ENCODE results near the gene PACSIN3. TPM values are rescaled to one million over a fixed set of nuclear protein-coding genes. Genes with fewer than 3 reads are reported as not detected.
"Not testable (repeated sequence)": the region's sequence is repeated elsewhere in the genome, so short reads cannot be mapped to it uniquely, and the experiment has no call there.

PACSIN3 gene
- total RNA-seq, 4 donors from 2014 or later = 1.2 to 13.9 (median 9.8) TPM

DNA sequence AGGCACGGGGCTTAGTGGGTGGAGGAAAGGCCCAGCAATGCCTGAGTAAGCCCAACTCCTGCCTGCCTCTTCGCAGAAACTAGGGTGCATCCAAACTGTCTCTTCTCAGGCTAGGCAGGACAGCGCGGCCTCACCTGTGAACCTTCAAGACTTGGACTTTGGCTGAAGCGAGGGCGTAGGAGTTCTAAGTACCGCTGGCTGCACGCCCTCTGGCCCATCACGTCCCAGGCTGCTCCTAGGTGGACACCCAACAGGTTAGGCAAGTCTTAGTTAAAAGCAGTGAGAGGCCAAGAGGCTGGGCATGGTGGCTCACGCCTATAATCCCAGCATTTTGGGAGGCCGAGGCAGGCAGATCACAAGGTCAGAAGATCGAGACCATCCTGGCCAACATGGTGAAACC is 26.7 kb upstream of the PACSIN3 start:
- DNase-seq = peak; percentile 25
- Histone ChIP-seq H3K4me3 (no peak overlapping the region), H3K4me1 (peaks cover 16 to 27% (median 22%) of the 10 kb centered on the region in 4 donors), H3K27ac (peak overlapping the region in 1 of 4 donors; percentile 97), H3K27me3 (no peaks in the 10 kb centered on the region), H3K9me3 (no peaks in the 10 kb centered on the region), H3K36me3 (no peaks in the 10 kb centered on the region)
- in situ Hi-C loops (cut with MboI; ENCODE audit: low pct_ligation_motif_present in 1 of 4, low pct_unique_long_range_greater_than_20kb in 1 of 4, low sequenced_read_pairs in 3 of 4) = no loop called here
- no peak for TF ChIP-seq POLR2AphosphoS5 (IDR thresholded peaks at IDR 0.05)
- TF ChIP-seq POLR2A (IDR thresholded peaks at IDR 0.05) = no peak
- TF ChIP-seq EP300 (IDR thresholded peaks at IDR 0.05; ENCODE audit: low read depth) = no peak
- no peak for TF ChIP-seq CTCF (IDR thresholded peaks at IDR 0.05)
- intact Hi-C loops (cut with DNase I; ENCODE audit: low total_unique reads) = no loop called here
- 71 to 86% methylated on average over 3 to 12 of the region's 12 CpGs for WGBS, 2 donors (ENCODE audit: low coverage in 1 of 2)

- in situ Hi-C loops (cut with MboI; ENCODE audit: low pct_ligation_motif_present in 1 of 4, low pct_unique_long_range_greater_than_20kb in 1 of 4, low sequenced_read_pairs in 3 of 4) = no loop called here
- peaks cover 0 to 5% (median 0%) of the 10 kb centered on the region in 4 donors for H3K4me1 ChIP-seq
- H3K27me3 ChIP-seq = no peaks in the 10 kb centered on the region
- H3K9me3 ChIP-seq = no peaks in the 10 kb centered on the region
- TF ChIP-seq POLR2AphosphoS5 (IDR thresholded peaks at IDR 0.05) (no peak), POLR2A (IDR thresholded peaks at IDR 0.05) (no peak), CTCF (IDR thresholded peaks at IDR 0.05) (no peak), EP300 (IDR thresholded peaks at IDR 0.05; ENCODE audit: low read depth) (no peak)
- no peaks in the 10 kb centered on the region for H3K36me3 ChIP-seq
- intact Hi-C loops (cut with DNase I; ENCODE audit: low total_unique reads) = no loop called here
- H3K27ac ChIP-seq = no peak overlapping the region
- WGBS, 2 donors (ENCODE audit: low coverage in 1 of 2) = 96 to 100% methylated on average over 1 to 5 of the region's 5 CpGs
- no peak for DNase-seq
- H3K4me3 ChIP-seq = no peak overlapping the region
Observed at GRCh38 chr11:47208628-47209027, 22.4 kb upstream of the PACSIN3 start.

- in situ Hi-C loops (cut with MboI; ENCODE audit: low pct_ligation_motif_present in 1 of 4, low pct_unique_long_range_greater_than_20kb in 1 of 4, low sequenced_read_pairs in 3 of 4); H3K4me1 ChIP-seq; H3K4me3 ChIP-seq; intact Hi-C loops (cut with DNase I; ENCODE audit: low total_unique reads); H3K9me3 ChIP-seq; DNase-seq; H3K27ac ChIP-seq; H3K36me3 ChIP-seq; H3K27me3 ChIP-seq: not testable (repeated sequence)
- 93 to 94% methylated on average over 5 to 13 of the region's 13 CpGs for WGBS, 2 donors (ENCODE audit: low coverage in 1 of 2)
Observed at GRCh38 chr11:47208008-47208552, 21.8 kb upstream of the PACSIN3 start.

DNA sequence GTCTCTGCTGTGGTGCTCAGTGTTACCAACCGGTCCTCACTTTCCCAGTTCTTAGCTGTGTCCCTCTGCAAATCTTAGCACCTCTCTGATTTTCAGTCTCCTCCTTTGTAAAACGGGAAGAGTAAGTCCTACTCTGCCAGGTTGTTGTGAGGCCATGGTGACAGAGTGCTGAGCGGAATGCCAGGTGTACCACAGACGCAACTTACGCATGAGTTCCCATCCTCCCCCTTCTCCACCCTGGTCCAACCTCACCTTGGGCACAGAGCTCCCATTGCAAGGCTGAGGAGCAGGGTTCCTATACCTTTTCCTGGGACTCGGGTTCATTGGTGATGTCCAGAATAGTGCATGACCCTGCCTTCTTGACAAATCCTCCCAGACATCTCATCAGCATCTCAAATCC is 21.2 kb upstream of the PACSIN3 start:
- Histone ChIP-seq H3K36me3 (no peaks in the 10 kb centered on the region), H3K27ac (no peak overlapping the region), H3K9me3 (no peaks in the 10 kb centered on the region), H3K4me1 (peaks cover 0 to 5% (median 0%) of the 10 kb centered on the region in 4 donors), H3K27me3 (no peaks in the 10 kb centered on the region), H3K4me3 (no peak overlapping the region)
- WGBS, 2 donors (ENCODE audit: low coverage in 1 of 2) = 86% methylated on average over 6 of the region's 6 CpGs; no CpG with 5 or more reads in 1 of the 2 donors
- TF ChIP-seq EP300 (IDR thresholded peaks at IDR 0.05; ENCODE audit: low read depth) (no peak), CTCF (IDR thresholded peaks at IDR 0.05) (no peak), POLR2A (IDR thresholded peaks at IDR 0.05) (no peak), POLR2AphosphoS5 (IDR thresholded peaks at IDR 0.05) (no peak)
- intact Hi-C loops (cut with DNase I; ENCODE audit: low total_unique reads) (no loop called here), in situ Hi-C loops (cut with MboI; ENCODE audit: low pct_ligation_motif_present in 1 of 4, low pct_unique_long_range_greater_than_20kb in 1 of 4, low sequenced_read_pairs in 3 of 4) (no loop called here)
- DNase-seq = no peak

DNA sequence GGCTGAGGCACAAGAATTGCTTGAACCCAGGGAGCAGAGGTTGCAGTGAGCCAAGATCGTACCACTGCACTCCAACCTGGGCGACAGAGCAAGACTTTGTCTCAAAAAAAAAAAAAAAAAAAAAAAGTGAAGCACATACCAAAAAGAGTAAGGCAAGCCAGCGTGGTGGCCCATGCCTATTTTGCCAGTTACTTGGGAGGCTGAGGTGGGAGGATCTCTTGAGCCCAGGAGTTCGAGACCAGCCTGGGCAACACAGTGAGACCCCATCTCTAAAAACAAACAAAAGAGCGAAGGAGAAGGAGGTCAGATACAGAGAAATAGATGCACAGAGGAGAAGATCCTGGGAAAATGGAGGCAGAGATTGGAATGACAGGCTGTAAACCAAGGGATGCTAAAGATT is 20.3 kb upstream of the PACSIN3 start:
- H3K27me3 ChIP-seq; H3K9me3 ChIP-seq; intact Hi-C loops (cut with DNase I; ENCODE audit: low total_unique reads); H3K36me3 ChIP-seq; in situ Hi-C loops (cut with MboI; ENCODE audit: low pct_ligation_motif_present in 1 of 4, low pct_unique_long_range_greater_than_20kb in 1 of 4, low sequenced_read_pairs in 3 of 4); H3K4me1 ChIP-seq; DNase-seq; H3K27ac ChIP-seq; H3K4me3 ChIP-seq: not testable (repeated sequence)
- WGBS, 2 donors (ENCODE audit: low coverage in 1 of 2) = 74 to 88% methylated on average over 4 to 5 of the region's 5 CpGs

Data from transverse colon (tissue), 4 donors.